Stimulated activated CD4-positive, alpha-beta T cell treated with anti-CD3 and anti-CD28 coated beads, Interleukin-4, amount 100 ng/mL, for 1 hour (primary cell): ENCODE data around the gene FAM13A.

Experiments used
- DNase-seq: peaks from one replicate; pipeline ENCODE4 v3.0.0-alpha.2; 2020

FAM13A gene

DNA sequence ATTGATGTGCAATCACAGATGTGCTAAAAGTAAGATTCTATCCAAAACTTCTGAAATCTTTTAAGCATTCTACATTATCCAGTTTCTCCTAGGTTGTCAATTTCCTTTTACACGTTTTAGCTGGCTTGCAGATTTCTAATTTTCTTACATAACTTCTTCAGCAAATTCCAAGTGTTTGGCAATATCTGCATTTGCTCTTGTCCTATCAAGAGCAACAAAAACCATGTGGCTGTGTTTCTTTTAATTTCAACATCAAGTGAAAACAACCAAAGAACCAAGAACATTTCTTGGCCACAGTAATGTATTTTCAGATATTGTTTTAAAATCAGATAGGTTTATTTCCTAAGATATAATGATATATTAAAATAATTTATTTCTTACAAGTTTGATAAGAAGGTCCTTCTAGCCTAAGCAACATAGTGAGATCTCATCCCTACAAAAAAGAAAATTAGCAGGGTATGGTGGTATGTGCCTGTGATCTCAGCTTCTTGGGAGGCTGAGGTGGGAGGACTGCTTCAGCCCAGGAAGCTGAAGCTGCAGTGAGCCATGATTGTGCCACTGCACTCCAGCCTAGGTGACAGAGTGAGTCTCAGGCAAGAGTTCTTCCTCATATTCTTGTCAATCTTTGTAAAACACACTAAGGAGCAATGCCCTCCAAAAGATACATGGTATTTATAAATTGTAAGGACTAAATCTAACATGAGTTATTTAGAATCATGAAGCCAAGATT, 228.0 kb downstream of the FAM13A start:
- no peak for DNase-seq

DNA sequence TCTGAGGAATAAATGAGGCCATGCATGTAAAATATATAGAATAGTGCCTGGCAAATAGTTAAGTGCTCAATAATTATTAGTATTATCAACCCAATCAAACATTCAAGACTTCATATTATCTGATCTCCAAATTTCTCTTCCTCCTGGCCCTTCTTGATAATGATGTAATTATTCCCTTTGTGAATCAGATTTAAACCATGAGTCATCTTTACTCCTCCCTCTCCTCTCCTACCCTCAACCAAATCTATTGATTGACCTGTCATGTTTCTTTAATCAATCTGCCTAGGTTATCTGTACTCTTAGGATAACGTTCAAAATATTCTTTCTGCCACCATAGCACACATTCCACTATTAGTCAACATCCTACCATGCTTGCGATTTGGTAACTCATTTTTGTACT, 229.5 kb downstream of the FAM13A start:
- no peak for DNase-seq

DNA sequence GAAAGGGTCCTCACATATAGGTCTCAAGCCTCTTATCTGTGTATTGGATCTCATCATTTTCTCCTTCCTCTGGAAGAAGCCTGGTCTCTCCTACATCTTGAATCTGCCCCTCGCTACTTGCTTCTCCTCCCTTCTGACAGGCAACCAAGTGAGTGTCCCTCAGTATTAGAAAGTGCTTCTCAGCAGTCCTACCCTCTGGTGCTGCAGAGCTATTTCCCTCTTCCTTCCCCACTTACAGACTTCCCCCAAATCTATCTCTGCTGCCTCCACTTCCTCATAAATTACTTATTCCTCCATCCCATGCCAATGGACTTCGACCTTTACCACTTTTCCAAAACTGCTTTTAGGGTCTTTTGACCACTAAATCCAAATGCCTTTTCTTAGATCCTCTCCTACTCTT, 230.2 kb downstream of the FAM13A start:
- DNase-seq = no peak

DNA sequence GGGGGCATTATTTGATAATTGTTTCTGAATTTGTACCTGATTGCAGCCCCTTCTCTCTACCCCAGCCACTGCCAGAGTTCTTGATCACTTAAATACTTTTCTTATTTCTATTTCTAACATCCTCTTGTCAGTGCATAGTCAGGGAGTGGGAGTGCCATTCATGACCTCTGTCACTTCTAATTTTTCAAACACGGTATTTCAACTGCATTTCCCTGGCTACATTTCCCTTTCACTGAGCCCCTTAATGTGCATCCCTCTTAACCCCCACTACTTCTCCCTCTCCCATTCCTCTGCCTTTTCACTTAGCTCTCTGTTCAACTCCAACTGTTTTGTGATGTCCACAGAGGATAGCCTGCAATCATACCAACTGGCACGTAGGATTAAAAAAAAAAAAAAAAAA, 231.1 kb downstream of the FAM13A start:
- DNase-seq = no peak

DNA sequence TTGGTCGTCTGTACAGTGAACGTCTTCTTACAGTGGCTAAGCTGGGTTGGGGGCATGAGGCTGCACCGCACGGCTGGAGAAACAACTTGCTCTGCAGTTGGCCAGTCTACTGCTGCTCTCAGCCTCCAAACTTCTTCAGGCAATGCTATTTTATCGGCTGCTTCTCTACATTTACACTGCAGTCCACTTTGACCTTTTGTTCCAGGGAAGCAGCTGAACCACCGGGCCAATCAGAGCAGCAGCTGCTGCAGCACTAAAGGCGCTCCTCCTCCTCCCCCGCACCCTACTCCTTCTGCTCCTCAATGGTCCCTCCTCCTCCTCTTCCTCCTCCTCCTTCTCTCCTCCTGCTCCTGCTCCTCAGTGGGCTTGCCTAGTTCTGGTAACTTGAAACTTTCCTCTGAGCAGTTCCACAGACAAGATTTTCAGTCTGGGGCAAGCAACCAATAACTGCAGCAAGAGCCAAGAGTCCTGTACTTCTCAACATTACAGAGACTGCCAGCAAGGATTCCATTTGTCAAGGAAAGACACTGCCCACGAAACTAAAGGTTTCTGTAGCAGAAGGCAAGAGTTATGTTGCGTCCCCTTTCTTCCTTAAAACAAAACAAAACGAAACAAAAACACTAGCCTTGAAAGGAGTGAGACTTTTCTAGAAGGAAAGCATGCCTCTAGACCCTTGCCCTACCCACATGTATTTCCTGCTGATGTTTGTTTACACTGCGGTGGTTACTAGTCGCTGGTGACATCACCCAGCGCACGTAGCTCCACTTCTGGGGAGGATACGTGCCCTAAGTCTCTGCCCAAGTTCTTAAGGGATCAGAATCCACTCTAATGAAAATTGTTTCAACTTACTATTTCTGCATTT, 233.7 kb downstream of the FAM13A start:
- DNase-seq = peak; percentile 43

DNA sequence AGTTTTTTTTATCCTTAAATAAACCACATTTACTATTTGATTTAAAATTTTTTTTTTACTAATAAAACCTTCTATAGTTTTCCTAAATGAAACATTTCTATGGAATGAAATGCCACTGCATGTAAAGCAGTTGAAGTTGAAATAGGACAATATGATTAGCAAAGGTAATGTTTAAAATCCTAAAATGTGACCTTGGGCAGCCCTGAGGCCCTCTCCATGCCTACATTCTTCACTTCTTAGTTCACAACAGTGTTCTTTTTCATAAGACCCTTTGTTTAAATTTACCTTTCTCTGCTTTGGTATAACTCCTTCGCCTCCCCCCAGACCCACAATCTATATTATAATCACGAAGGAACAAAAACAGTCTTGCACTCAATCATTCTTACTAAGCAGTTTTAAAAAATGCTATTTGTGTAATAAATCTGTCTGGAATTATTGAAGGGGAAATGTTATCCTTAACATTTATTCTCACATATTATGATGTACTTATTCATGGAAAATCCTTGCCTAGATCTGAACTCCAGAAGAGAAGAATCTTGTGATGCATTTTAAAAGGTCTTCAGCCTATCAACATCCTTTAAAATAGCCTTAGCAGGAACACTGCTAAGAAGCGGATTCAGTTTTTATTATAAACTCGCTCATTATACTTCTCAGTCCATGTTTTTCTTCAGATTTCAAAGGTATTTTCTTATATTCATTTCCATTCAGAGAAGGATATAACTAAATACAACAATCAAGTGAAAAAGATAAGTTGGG, 234.8 kb downstream of the FAM13A start:
- DNase-seq = no peak

DNA sequence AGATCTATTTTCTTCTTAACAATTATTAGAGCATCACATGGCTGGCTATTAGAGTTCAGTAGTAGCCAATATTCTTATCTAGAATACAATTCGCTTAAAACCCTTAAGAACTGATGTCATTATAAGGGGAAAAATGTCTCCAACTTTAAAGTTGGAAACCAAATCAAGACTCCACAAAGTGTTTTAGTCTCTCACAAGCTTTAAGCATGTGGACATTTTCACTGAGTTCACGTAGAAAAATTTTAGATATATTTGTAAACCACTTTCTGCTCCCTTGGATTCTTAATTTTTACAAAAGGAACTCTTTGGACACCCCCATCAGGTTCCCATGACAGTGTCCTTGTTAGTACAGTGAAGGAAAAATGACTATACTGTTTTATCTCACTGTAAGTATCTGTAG, 235.5 kb downstream of the FAM13A start:
- DNase-seq = no peak

DNA sequence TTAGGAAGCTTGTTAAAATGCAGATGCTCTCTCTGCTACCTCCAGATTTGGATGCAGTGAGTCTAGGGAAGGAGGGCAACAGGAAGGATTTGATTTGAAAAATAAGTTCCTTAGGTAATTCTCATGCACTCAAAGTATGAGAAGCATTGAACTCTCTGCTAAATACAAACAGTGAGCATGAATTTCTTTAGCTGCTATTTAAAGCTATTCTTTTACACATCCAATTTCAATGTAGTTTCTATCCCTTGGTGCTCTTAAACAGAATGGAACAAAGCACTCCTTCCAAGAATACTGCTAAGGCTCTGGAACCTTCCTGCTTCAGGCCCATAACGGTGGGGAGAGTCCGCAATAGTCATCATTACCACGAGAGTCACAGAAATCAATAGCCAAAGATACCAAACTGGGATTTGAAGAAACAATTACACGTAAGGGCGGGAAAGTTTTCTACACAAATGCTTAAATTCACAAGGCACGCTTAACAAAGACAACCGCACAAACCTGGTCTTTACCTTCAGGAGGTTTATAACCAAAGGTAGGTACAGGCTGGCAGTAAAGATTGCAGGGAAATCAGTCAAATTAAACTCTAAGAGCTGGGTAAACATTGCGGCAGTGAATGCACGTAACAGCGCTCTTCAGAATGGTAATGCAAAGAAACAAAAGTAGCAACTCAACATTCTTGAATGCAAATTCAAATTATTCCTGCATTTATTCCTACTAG, 236.1 kb downstream of the FAM13A start:
- DNase-seq = no peak

DNA sequence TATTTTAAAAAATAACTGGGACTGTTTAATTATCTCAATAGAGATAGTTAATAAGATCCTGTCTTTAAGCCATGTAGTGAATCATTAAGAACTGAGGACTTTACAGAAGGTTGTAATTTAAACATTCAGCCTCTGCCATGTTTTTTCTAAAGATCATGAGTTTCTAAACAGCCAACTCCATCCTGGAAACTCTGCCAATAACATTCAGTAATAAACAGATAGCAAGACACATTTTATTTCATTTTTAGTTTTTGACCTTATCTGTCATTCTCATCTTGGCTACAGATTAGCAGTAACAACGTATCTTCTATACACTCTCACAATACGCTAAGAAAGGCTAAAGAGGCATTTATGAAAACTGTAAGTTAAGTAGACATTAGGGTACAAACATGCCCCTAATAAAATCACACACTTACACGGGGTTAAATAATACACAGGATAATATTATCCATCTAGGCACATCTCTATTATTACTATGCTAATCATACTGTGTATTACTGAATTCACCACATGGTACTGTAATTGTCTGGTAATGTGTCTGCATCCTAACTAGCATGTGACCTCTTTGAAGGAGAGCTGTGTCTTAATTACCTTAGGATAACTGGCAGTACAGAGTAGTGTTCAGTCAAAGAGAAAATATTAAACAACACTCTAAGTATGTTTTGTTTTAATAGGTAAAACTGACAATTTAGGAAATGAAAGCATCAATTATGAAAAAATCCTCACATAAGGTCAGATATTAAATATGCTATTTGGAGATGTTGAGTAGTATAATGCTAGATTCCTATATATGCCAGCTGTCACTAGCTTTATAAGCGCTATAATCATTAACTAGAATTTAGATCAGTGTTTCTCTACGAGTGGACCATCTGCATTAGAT, 236.9 kb downstream of the FAM13A start:
- no peak for DNase-seq

DNA sequence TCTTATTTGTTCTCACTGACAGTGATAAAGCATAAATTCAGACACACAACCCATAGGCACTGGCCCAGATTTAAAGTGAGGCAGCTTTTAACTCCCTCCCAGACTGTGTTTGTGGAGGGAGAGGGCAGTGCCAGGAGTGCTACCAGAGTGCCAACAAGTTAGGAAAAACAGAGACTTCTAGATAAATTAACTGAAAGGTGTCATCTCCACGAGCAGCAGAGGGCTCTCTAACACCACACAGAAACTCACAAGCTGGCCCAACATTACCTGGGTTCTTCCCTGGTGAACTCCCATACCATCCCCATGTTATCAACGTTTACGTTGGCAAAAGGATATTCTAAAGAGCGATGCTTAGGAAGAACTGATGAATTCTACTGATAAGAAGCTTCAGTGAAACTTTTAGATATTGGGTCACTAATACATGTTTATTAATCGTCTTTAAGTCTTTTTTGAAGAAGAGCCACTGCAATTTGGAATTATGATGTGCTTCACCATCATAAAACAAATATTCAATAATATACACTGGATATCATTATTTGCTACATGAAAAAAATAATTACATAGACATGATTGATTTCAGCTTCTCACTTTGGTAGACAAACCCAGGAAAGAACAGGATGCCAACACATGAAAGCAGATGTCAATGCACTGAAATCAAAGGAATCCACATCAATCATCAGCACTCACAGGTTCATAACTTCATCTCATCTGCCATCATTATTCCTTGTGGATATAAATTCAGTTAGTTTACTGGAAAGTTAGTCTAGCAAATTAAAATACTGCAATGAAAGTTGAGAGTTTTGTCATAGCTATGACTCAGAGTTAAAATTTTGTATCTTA, 238.1 kb downstream of the FAM13A start:
- DNase-seq = peak; percentile 34

DNA sequence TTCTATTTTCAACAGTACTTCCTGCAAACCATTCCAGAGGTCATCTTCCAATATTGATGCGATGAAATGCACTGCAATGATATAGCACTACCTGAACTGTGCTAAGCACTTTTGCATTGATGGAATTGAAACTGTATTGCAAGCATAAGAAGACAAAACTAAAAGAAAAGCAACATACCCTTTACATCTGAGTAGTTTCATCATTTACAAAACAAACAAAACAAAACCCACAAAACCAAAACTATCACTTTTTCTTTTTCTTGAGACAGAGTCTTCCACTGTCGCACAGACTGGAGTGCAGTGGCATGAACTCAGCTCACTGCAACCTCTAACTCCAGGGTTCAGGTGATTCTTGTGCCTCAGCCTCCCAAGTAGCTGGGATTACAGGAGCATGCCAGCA, 239.2 kb downstream of the FAM13A start:
- DNase-seq = no peak

DNA sequence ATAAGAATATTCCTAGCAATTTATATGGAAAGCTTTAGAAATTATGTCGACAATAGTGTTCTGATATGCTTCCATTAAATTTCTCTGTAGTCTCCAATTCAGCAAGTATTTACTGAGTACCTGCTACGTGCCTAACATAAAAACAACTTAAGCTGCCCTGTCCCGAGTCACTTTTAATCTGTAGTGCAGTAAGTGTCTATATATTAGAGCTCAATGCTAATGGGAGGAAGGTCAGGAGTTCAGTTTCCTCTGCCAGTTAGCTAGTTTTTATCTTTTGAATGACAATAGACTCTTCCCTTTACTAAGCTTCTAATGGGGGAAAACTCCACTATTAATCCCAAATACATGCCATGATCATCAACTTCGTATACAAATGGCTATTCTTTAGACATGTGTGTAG, 240.6 kb downstream of the FAM13A start:
- no peak for DNase-seq

DNA sequence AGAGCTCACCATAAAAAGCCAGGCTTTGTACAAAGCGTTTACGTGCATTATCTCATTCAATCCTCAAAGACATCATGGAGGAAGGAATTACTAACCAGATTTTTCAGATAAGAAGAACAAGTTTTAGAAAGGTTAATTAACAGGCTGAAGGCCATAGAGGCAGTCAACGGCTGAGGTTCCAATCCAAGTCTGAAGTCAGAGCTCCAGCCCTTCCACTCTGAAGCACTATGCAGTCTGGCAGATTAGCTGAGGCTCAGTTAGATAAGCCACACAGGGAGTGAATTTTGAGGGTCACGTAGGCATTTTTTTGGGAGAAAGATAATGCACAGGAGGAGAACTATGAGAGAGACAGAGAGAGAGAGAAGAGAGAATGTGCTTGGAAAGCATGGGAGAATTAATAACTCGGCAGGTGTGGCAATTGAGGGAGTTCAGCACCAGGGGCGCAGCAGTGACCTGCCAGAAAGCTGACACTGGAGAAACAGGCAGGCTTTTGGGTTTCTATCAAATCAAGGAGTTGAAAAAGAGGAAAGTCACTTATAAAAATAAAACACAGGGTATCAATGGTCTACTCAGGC, 242.9 kb downstream of the FAM13A start:
- DNase-seq = no peak

DNA sequence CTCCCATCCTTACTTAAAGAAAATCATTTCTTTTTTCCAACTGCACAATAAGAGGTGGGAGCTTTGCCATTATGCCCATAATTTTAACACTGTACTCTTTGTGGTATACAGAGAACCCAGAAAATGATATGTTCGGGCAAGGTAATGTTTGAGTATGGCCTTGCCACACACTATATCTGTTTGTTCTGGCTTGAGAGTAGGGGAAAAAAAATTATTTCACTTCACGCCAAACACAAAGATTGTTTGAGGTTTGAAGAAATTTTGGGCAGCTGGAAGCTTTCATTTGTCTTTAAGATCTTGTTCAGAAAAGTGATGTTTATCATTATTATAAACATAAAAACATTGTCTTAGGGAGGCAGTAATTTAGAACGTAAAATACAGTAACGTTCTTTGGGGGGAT, 244.0 kb downstream of the FAM13A start:
- no peak for DNase-seq

DNA sequence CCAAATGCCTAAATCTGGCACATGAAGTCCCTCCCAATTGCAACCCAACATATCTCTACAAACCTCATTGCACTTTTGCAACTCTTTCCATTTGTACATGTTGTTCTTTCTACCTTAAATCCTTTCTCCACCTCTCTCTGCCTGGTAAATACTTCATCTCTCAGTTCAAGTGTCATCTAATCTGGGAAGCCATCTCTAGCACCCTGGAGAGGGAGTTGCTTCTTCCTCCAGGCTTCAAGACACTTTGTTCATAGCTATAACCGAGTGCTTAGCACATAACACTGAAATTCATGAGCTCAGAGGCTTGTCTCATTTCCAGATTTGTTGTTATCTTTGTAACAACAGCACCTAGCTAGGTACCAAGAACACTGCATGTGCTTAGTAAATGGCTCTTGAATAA, 244.6 kb downstream of the FAM13A start:
- no peak for DNase-seq

DNA sequence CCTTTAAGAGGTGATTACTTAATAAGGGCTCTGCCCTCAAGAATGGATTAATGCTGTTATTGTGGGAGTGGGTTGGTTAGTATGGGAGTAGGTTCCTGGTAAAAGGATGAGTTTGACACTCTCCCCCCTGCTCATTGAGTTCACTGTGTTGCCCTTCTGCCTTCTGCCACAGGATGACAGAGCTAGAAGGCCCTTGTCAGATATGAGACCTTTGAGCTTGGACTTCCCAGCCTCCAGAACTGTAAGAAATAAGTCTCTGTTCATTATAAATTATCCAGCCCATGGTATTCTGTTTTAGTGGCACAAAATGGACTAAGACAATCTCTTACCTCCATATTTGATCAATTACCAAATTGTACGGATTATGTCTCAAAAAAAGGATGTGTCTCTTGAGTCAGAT, 245.1 kb downstream of the FAM13A start:
- DNase-seq = no peak

DNA sequence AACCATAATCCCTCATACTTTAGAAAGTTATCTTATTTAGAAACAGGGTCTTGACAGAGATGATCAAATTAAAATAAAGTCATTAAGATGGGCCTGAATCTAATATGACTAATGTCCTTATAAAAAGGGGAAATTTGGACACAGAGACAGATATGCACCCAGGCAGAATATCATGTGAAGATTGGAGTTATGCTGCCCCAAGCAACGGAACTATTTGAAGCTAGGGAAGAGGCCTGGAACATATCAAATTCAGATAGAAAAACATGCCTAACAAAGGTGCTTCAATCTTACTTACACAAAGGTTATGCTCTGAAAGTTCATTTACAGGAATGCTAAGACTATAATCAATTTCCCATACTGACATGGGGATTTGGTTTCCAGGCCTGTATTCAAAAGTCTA, 246.7 kb downstream of the FAM13A start:
- no peak for DNase-seq

DNA sequence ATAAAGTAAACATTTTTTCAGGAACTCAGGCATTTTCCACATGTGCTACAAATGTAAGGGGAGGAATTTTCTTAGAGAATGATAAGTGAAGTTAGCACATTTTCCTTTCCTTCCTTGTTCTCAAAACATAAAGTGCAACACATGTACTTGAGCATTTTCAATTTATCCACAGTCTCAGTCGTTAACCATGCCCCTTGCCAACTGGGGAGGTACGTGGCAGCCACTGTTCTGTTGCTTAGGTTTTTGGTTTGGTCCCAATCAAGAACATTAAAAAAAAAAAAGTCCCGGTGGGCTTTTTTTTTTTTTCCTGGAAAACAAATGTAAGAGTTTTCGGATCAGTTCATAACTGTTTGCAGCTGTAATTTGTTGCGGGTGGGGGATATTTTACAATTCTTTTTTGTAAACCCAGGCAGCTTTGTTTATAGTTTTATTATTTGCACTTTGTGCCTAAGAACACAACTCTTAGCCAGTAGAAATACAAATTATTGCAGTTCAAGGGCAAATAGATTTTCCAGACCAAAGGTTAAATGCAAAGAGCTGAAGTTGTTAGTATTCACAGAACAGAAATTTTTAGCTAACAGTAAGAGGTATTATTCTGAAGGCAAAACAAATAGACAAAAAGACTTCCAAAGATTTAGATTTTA, 247.3 kb downstream of the FAM13A start:
- DNase-seq = no peak

DNA sequence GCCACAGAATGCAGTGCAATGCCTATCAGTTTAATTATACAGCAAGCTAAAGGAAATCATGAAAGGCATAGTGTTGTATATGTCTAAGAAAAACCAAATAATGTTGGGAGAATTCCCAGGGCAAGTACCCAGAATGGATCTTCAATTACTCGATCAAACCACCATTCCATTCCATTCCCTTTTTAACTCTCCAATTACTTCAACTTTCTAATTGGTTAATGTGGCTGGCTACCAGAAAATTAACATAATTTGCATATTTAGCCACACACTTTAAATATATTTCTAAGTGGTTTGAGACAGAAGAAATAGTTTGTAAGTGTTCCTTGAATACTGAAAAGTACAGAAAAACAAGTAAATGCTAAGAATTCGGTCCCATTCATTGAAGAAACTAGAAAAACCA, 247.9 kb downstream of the FAM13A start:
- DNase-seq = no peak

DNA sequence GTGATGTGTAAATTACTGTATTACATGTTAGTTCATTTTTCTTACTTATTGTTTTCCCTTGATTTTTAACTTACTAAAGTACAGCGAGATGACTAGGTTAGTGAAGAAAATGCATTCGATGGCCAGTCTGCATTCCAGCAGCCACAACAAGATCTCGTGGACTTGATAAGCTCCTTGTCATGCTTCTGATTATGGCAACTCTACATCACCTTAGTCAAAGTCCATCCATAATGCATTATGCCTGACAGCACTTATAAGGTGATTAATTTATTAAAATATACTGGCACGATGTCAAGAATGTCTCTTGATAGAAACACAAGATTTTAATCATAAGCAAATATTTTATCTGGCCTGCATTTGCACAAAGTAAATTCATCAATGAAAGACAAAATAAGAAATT, 249.5 kb downstream of the FAM13A start:
- DNase-seq = no peak
